ENCODE data around the gene ZNF74.
A peak's percentile ranks its signal among the peaks of the same experiment; 100 is the strongest.

ZNF74 gene

GRCh38 chr22:20424568-20424931, 30.6 kb downstream of the ZNF74 start:
- ChIA-PET CTCF (interaction anchor here (1.1 kb wide), 1 partner anchor 140 kb away, joined by 3 read pairs; no protein-coding TSS in a partner anchor), POLR2A (no interaction called here)
- no peaks in the 10 kb centered on the region for H3K9me3 ChIP-seq (ENCODE audit: control insufficient read depth, insufficient read depth, low read depth, low read length)
- H3K4me3 ChIP-seq (ENCODE audit: low read depth, low read length) = no peak overlapping the region
- no peak for TF ChIP-seq ZNF121 (tag by site-specific recombination; IDR thresholded peaks at IDR 0.05)
- TF ChIP-seq GLIS1 (tag by site-specific recombination; IDR thresholded peaks at IDR 0.05) = peak; percentile 46; the same call in 1 of the 2 replicates
- no peak overlapping the region for H3K27ac ChIP-seq (ENCODE audit: extremely low read depth, low read depth, low read length)
- peaks cover 0 to 51% of the 10 kb centered on the region in 2 experiments; a peak in 1 of 3 replicates for H3K36me3 ChIP-seq (ENCODE audit: control insufficient read depth in 2 of 2, insufficient read depth in 1 of 2, low read length in 2 of 2)
- no peaks in the 10 kb centered on the region for H3K4me1 ChIP-seq (ENCODE audit: control insufficient read depth, insufficient read depth, low read length)

GRCh38 chr22:20424932-20425565, 31.1 kb downstream of the ZNF74 start:
- H3K4me3 ChIP-seq (ENCODE audit: low read depth, low read length) = no peak overlapping the region
- TF ChIP-seq KLF7 (tag by site-specific recombination; IDR thresholded peaks at IDR 0.05; ENCODE audit: borderline replicate concordance) = no peak
- TF ChIP-seq ZNF777 (tag by site-specific recombination; IDR thresholded peaks at IDR 0.05; ENCODE audit: borderline replicate concordance) = no peak
- no peak for TF ChIP-seq HOXA7 (CRISPR knock-in tag; IDR thresholded peaks at IDR 0.05; ENCODE audit: borderline replicate concordance)
- TF ChIP-seq ZNF37A (tag by site-specific recombination; IDR thresholded peaks at IDR 0.05) = no peak
- peak; percentile 49 for TF ChIP-seq SP2 (tag by site-specific recombination; IDR thresholded peaks at IDR 0.05)
- TF ChIP-seq ZNF701 (tag by site-specific recombination; IDR thresholded peaks at IDR 0.05) = no peak
- no peak for TF ChIP-seq ZNF792 (tag by site-specific recombination; IDR thresholded peaks at IDR 0.05)
- CTCF ChIA-PET = interaction anchor here (0.7 kb wide), 1 partner anchor 9 kb away, joined by 3 read pairs; no protein-coding TSS in a partner anchor

GRCh38 chr22:20425566-20426258, 31.8 kb downstream of the ZNF74 start:
- CTCF ChIA-PET = interaction anchor here (0.7 kb wide), 1 partner anchor 8 kb away, joined by 3 read pairs; no protein-coding TSS in a partner anchor
- no peaks in the 10 kb centered on the region for H3K9me3 ChIP-seq (ENCODE audit: control insufficient read depth, insufficient read depth, low read depth, low read length)
- no peak for TF ChIP-seq EGR2 (tag by site-specific recombination; IDR thresholded peaks at IDR 0.05; ENCODE audit: low read depth)
- TF ChIP-seq, protein P1, sequence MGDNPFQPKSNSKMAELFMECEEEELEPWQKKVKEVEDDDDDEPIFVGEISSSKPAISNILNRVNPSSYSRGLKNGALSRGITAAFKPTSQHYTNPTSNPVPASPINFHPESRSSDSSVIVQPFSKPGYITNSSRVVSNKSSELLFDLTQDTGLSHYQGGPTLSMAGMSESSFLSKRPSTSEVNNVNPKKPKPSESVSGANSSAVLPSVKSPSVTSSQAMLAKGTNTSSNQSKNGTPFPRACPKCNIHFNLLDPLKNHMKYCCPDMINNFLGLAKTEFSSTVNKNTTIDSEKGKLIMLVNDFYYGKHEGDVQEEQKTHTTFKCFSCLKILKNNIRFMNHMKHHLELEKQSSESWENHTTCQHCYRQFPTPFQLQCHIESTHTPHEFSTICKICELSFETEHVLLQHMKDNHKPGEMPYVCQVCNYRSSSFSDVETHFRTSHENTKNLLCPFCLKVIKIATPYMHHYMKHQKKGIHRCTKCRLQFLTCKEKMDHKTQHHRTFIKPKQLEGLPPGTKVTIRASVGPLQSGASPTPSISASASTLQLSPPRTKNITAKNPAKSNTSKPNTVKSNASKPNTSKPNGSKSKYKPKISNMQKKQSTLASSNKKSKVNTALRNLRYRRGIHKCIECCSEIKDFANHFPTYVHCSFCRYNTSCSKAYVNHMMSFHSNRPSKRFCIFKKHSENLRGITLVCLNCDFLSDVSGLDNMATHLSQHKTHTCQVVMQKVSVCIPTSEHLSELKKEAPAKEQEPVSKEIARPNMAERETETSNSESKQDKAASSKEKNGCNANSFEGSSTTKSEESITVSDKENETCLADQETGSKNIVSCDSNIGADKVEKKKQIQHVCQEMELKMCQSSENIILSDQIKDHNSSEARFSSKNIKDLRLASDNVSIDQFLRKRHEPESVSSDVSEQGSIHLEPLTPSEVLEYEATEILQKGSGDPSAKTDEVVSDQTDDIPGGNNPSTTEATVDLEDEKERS (tag by site-specific recombination; IDR thresholded peaks at IDR 0.05) = no peak
- TF ChIP-seq ELK4 (IDR thresholded peaks at IDR 0.05; ENCODE audit: borderline replicate concordance, low read depth, low read length) = no peak
- no peak for TF ChIP-seq ZNF132 (tag by site-specific recombination; IDR thresholded peaks at IDR 0.05; ENCODE audit: borderline replicate concordance)
- no peaks in the 10 kb centered on the region for H3K4me1 ChIP-seq (ENCODE audit: control insufficient read depth, insufficient read depth, low read length)
- no peak overlapping the region for H3K4me3 ChIP-seq (ENCODE audit: low read depth, low read length)
- H3K36me3 ChIP-seq (ENCODE audit: control insufficient read depth in 2 of 2, insufficient read depth in 1 of 2, low read length in 2 of 2) = peaks cover 0 to 62% of the 10 kb centered on the region in 2 experiments; a peak in 1 of 3 replicates
- no peak overlapping the region for H3K27ac ChIP-seq (ENCODE audit: extremely low read depth, low read depth, low read length)
- POLR2A ChIA-PET = no interaction called here

More at GRCh38 chr22:20424932-20425565, 31.1 kb downstream of the ZNF74 start:
- Histone ChIP-seq H3K36me3 (ENCODE audit: control insufficient read depth in 2 of 2, insufficient read depth in 1 of 2, low read length in 2 of 2) (peaks cover 0 to 56% of the 10 kb centered on the region in 2 experiments; a peak in 1 of 3 replicates), H3K9me3 (ENCODE audit: control insufficient read depth, insufficient read depth, low read depth, low read length) (no peaks in the 10 kb centered on the region), H3K4me1 (ENCODE audit: control insufficient read depth, insufficient read depth, low read length) (no peaks in the 10 kb centered on the region), H3K27ac (ENCODE audit: extremely low read depth, low read depth, low read length) (no peak overlapping the region)
- POLR2A ChIA-PET = no interaction called here

Data from HEK293 (cell line).